ENCODE results near the gene TSPAN4.

The TSPAN4 gene

DNA sequence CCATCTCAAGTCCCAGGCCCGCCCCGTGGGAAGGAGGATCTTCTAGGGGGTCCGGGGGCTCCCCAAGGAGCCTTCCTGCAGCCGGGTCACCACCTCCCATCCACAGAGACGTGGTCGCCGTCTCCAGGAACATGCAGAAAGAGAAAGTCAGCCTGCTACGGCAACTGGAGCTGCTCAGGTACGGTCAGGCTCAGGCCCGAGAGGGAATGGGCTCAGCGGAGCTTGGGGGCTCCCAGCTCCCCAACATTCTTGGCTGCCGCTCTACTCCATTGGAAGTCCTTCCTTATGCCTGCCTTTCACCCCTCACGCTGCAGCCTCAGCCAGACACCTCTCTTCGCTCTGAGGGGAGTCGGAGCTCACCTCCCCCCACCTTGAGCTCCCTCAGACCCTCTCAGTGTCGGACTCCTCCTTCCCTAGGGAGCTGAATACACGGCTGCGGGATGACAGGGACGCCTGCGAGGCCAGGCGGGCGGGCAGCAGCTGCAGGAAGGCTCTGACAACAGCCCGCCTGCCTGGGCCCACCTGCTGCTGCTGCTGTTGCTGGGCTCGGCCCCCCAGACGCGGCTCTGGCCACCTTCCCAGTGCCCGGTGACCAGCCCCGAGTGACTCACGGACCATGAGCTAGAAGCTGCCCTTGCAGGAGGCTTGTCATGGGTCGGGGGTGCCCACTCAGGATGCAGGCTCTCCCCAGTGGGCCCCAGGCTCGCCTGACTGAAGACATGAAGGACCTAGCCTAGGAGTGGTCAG is 11.4 kb upstream of the TSPAN4 start:
- WGBS (ENCODE audit: insufficient coverage), result 80% methylated on average over 26 of the region's 31 CpGs
- H3K27ac ChIP-seq (ENCODE audit: insufficient read depth in 1 of 2, low read depth in 1 of 2, low read length in 2 of 2, poor library complexity in 1 of 2, severe bottlenecking in 2 of 2), result no peak overlapping the region
- H3K4me3 ChIP-seq (ENCODE audit: control insufficient read depth in 1 of 7, extremely low read depth in 1 of 7, insufficient read depth in 4 of 7, low read depth in 2 of 7, low read length in 6 of 7), result peak overlapping the region in 1 of 7 experiments; percentile 55
- H3K27me3 ChIP-seq (replicated peaks in 2 of 5; ENCODE audit: control insufficient read depth in 4 of 5, insufficient read depth in 5 of 5, low read length in 4 of 5), result peaks cover 0 to 56% (median 22%) of the 10 kb centered on the region in 5 experiments
- no peaks in the 10 kb centered on the region for H3K9me3 ChIP-seq (ENCODE audit: control extremely low read depth in 1 of 5, control insufficient read depth in 4 of 5, insufficient read depth in 2 of 5, low read depth in 1 of 5, low read length in 4 of 5)
- peaks cover 0 to 82% (median 73%) of the 10 kb centered on the region in 4 experiments for H3K4me1 ChIP-seq (ENCODE audit: control extremely low read depth in 1 of 4, control insufficient read depth in 4 of 4, insufficient read depth in 4 of 4, low read length in 3 of 4)
- no peak for DNase-seq
- CTCF ChIA-PET, result interaction anchor here (1.0 to 1.9 kb wide), 6 partner anchors 9 to 20 kb away, joined by 4 to 10 read pairs (median 6); partner anchors contain the start of gene PNPLA2
- H3K36me3 ChIP-seq (ENCODE audit: control insufficient read depth in 4 of 4, insufficient read depth in 4 of 4, low read length in 3 of 4), result peaks cover 0 to 2% (median 0%) of the 10 kb centered on the region in 4 experiments
- POLR2A ChIA-PET, result interaction anchor here (0.6 to 4.1 kb wide), 5 partner anchors 9 to 25 kb away, joined by 3 to 19 read pairs (median 3); partner anchors contain the start of genes PNPLA2, POLR2L and TSPAN4

DNA sequence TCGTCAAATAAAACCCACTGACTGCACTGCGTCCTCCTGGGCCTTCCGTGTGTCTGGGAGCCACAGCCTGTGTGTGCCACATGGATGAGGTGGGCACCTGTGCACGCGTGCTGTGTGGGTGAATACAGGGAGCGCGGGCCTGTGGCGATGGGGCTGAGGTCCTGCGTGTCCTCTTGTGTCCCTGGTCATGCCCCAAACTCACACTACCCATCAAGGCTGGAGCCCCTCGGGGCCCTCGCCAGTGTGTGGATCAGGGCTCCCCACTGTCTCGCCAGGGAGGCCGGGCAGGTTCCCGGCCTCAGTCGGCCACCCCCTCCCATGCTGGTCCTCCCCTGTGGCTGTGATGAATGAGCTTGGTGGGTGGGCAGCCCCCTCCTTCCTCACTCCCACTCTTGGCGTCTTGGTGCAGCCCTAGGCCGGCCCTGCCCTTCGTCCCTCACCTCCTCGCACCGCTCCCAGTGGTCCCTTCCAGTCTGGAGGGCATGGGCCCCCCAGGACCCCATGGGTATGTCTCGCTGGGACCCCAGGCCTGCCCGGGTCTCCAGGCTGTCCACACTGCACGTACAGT is 10.6 kb upstream of the TSPAN4 start:
- Histone ChIP-seq H3K4me3 (ENCODE audit: control insufficient read depth in 1 of 7, extremely low read depth in 1 of 7, insufficient read depth in 4 of 7, low read depth in 2 of 7, low read length in 6 of 7) (peak overlapping the region in 5 of 7 experiments; percentile 10 to 78 (median 48)), H3K36me3 (ENCODE audit: control insufficient read depth in 4 of 4, insufficient read depth in 4 of 4, low read length in 3 of 4) (peaks cover 0 to 9% (median 1%) of the 10 kb centered on the region in 4 experiments), H3K27ac (ENCODE audit: insufficient read depth in 1 of 2, low read depth in 1 of 2, low read length in 2 of 2, poor library complexity in 1 of 2, severe bottlenecking in 2 of 2) (peak overlapping the region in 1 of 2 experiments; percentile 54), H3K27me3 (replicated peaks in 2 of 5; ENCODE audit: control insufficient read depth in 4 of 5, insufficient read depth in 5 of 5, low read length in 4 of 5) (peaks cover 0 to 56% (median 22%) of the 10 kb centered on the region in 5 experiments), H3K4me1 (ENCODE audit: control extremely low read depth in 1 of 4, control insufficient read depth in 4 of 4, insufficient read depth in 4 of 4, low read length in 3 of 4) (peaks cover 0 to 77% (median 67%) of the 10 kb centered on the region in 4 experiments), H3K9me3 (ENCODE audit: control extremely low read depth in 1 of 5, control insufficient read depth in 4 of 5, insufficient read depth in 2 of 5, low read depth in 1 of 5, low read length in 4 of 5) (no peaks in the 10 kb centered on the region)
- DNase-seq, result no peak
- ChIA-PET POLR2A (interaction anchor here (0.6 to 4.1 kb wide), 4 partner anchors 10 to 26 kb away, joined by 3 to 19 read pairs (median 5); partner anchors contain the start of genes POLR2L and TSPAN4), CTCF (interaction anchor here (0.9 to 1.9 kb wide), 6 partner anchors 9 to 21 kb away, joined by 3 to 10 read pairs (median 6); no protein-coding TSS in a partner anchor)
- 89% methylated on average over 17 of the region's 23 CpGs for WGBS (ENCODE audit: insufficient coverage)

DNA sequence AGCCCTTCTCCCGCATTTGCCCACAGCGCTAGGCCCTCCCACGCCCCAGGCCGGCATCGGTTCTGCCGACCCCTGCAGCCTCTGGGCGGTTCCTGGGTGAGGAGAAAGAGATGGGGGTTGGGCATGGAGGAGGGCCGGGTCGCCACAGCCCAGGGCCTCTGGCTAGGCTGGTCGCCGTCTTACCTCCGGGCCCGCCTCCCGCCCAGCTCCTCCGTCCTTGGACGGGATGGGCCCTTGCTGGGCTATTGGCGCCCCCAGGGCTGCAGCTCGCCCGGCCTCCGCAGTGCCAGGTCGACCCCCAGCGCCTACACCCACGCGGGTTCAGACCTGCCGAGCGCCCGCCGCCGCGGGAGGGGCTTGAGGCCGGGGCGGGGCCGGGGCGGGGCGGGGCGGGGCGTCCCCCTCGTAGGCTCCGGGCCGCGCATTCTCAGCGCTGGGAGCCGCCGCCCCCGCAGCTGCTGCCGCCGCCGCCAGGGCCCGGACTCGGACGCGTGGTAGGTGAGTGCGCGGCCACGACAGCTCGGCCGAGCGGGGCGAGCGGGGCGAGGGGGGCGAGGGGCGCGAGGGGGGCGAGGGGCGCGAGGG is 10.0 kb upstream of the TSPAN4 start, which contains the start of gene CD151:
Gene CD151, plus strand, starts transcription at position 424 of the 585 bp plus-strand sequence. CDS start 3,118 bp downstream, outside the sequence.
- Histone ChIP-seq H3K27me3 (replicated peaks in 2 of 5; ENCODE audit: control insufficient read depth in 4 of 5, insufficient read depth in 5 of 5, low read length in 4 of 5) (peaks cover 0 to 56% (median 21%) of the 10 kb centered on the region in 5 experiments), H3K4me3 (ENCODE audit: control insufficient read depth in 1 of 7, extremely low read depth in 1 of 7, insufficient read depth in 4 of 7, low read depth in 2 of 7, low read length in 6 of 7) (peak within 1 kb of the TSS; percentile 37 to 78 (median 66)), H3K36me3 (ENCODE audit: control insufficient read depth in 4 of 4, insufficient read depth in 4 of 4, low read length in 3 of 4) (peaks cover 0 to 15% (median 4%) of the 10 kb centered on the region in 4 experiments), H3K27ac (ENCODE audit: insufficient read depth in 1 of 2, low read depth in 1 of 2, low read length in 2 of 2, poor library complexity in 1 of 2, severe bottlenecking in 2 of 2) (peak within 1 kb of the TSS in 1 of 2 experiments; percentile 54), H3K9me3 (ENCODE audit: control extremely low read depth in 1 of 5, control insufficient read depth in 4 of 5, insufficient read depth in 2 of 5, low read depth in 1 of 5, low read length in 4 of 5) (no peaks in the 10 kb centered on the region), H3K4me1 (ENCODE audit: control extremely low read depth in 1 of 4, control insufficient read depth in 4 of 4, insufficient read depth in 4 of 4, low read length in 3 of 4) (peaks cover 0 to 71% (median 62%) of the 10 kb centered on the region in 4 experiments)
- CTCF ChIA-PET, result interaction anchor here (0.9 to 1.9 kb wide), 5 partner anchors 10 to 21 kb away, joined by 3 to 10 read pairs (median 5); no protein-coding TSS in a partner anchor
- under 1% methylated on average over 38 of the region's 67 CpGs for WGBS (ENCODE audit: insufficient coverage)
- DNase-seq, result peak in 1 of 3 donors; percentile 58
- POLR2A ChIA-PET, result interaction anchor here (0.8 to 4.1 kb wide), 3 partner anchors 9 to 13 kb away, joined by 3 to 19 read pairs (median 7); partner anchors contain the start of genes POLR2L and TSPAN4

DNA sequence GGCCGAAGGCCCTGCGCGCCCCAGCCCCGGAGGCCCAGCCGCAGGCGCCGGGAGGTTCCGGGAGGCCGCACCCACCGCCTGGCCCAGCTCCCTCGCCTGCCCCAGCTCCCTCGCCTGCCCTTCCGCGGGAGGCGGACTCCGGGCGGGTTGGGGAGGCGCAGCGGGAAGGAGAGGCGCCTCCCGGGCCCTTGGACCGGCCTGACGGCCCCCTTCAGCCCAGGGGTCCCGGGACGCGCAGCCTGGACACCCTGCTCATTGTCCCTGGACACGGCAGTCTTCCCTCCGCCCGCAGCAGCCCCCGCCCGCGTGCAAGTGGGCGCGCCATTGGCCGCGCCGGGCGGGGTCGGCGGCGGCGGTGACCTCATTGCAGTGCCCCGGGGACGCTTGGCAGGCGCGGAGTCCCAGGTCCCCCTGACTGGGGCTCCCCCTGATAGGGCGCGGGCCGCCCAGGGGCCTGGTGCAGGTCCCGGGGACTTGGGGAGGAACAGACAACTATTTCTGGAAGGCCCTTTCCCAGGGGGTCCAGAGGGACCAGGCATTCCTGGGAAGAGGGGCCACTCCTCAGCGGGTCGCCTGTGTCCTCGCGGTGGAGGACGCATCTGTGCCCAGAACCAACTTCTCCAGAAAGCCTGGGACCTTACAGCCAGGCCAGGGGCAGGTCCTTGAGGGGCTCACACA is 9.4 kb upstream of the TSPAN4 start:
- H3K27ac ChIP-seq (ENCODE audit: insufficient read depth in 1 of 2, low read depth in 1 of 2, low read length in 2 of 2, poor library complexity in 1 of 2, severe bottlenecking in 2 of 2), result peak overlapping the region in 1 of 2 experiments; percentile 25
- H3K36me3 ChIP-seq (ENCODE audit: control insufficient read depth in 4 of 4, insufficient read depth in 4 of 4, low read length in 3 of 4), result peaks cover 0 to 20% (median 9%) of the 10 kb centered on the region in 4 experiments
- H3K9me3 ChIP-seq (ENCODE audit: control extremely low read depth in 1 of 5, control insufficient read depth in 4 of 5, insufficient read depth in 2 of 5, low read depth in 1 of 5, low read length in 4 of 5), result no peaks in the 10 kb centered on the region
- H3K4me1 ChIP-seq (ENCODE audit: control extremely low read depth in 1 of 4, control insufficient read depth in 4 of 4, insufficient read depth in 4 of 4, low read length in 3 of 4), result peaks cover 0 to 66% (median 57%) of the 10 kb centered on the region in 4 experiments
- H3K4me3 ChIP-seq (ENCODE audit: control insufficient read depth in 1 of 7, extremely low read depth in 1 of 7, insufficient read depth in 4 of 7, low read depth in 2 of 7, low read length in 6 of 7), result peak overlapping the region; percentile 37 to 78 (median 66)
- DNase-seq, result peak in 1 of 3 donors; percentile 59
- WGBS (ENCODE audit: insufficient coverage), result under 1% methylated on average over 50 of the region's 55 CpGs
- CTCF ChIA-PET, result interaction anchor here (0.7 to 2.2 kb wide), 6 partner anchors 10 to 16 kb away, joined by 3 to 13 read pairs (median 4); partner anchors contain the start of genes POLR2L and TSPAN4
- POLR2A ChIA-PET, result interaction anchor here (0.6 to 4.1 kb wide), 4 partner anchors 8 to 24 kb away, joined by 3 to 19 read pairs (median 6); partner anchors contain the start of genes POLR2L, RPLP2 and TSPAN4
- H3K27me3 ChIP-seq (replicated peaks in 2 of 5; ENCODE audit: control insufficient read depth in 4 of 5, insufficient read depth in 5 of 5, low read length in 4 of 5), result peaks cover 0 to 49% (median 18%) of the 10 kb centered on the region in 5 experiments

DNA sequence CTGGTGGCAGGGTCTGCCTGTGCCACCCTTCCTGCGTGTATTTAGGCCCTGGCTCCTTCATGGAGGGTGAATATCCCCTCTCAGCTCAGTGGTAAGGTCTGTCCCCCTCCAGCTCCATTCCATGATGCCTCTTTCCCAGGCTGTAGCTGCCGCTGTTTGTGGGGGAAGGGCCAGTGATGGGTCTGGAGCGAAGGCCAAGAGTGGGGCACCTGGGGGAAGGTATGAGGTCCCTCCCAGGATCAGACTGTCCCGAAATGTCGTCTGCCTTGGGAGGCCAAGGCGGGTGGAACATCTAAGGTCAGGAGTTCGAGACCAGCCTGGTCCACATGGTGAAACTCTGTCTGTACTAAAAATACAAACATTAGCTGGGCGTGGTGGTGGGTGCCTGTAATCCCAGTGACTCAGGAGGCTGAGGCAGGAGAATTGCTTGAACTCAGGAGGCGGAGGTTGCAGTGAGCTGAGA is 8.8 kb upstream of the TSPAN4 start:
- no peak for DNase-seq
- Histone ChIP-seq H3K4me1 (ENCODE audit: control extremely low read depth in 1 of 4, control insufficient read depth in 4 of 4, insufficient read depth in 4 of 4, low read length in 3 of 4) (peaks cover 0 to 61% (median 50%) of the 10 kb centered on the region in 4 experiments), H3K27me3 (replicated peaks in 2 of 5; ENCODE audit: control insufficient read depth in 4 of 5, insufficient read depth in 5 of 5, low read length in 4 of 5) (peaks cover 0 to 43% (median 18%) of the 10 kb centered on the region in 5 experiments), H3K36me3 (ENCODE audit: control insufficient read depth in 4 of 4, insufficient read depth in 4 of 4, low read length in 3 of 4) (peaks cover 0 to 27% (median 12%) of the 10 kb centered on the region in 4 experiments), H3K4me3 (ENCODE audit: control insufficient read depth in 1 of 7, extremely low read depth in 1 of 7, insufficient read depth in 4 of 7, low read depth in 2 of 7, low read length in 6 of 7) (peak overlapping the region in 3 of 7 experiments; percentile 66 to 78 (median 68)), H3K9me3 (ENCODE audit: control extremely low read depth in 1 of 5, control insufficient read depth in 4 of 5, insufficient read depth in 2 of 5, low read depth in 1 of 5, low read length in 4 of 5) (no peaks in the 10 kb centered on the region), H3K27ac (ENCODE audit: insufficient read depth in 1 of 2, low read depth in 1 of 2, low read length in 2 of 2, poor library complexity in 1 of 2, severe bottlenecking in 2 of 2) (peak overlapping the region in 1 of 2 experiments; percentile 25)
- WGBS (ENCODE audit: insufficient coverage), result 88% methylated on average over 4 of the region's 9 CpGs
- ChIA-PET POLR2A (interaction anchor here (0.6 to 4.1 kb wide), 5 partner anchors 8 to 24 kb away, joined by 3 to 19 read pairs (median 7); partner anchors contain the start of genes PNPLA2, POLR2L, RPLP2 and TSPAN4), CTCF (interaction anchor here (0.7 to 2.2 kb wide), 6 partner anchors 9 to 218 kb away, joined by 3 to 13 read pairs (median 5); partner anchors contain the start of genes POLR2L and TSPAN4)
